Stimulated activated CD4-positive, alpha-beta T cell treated with anti-CD3 and anti-CD28 coated beads, TNF-alpha, amount 100 ng/mL, for 48 hours (primary cell): Measurements from ENCODE around the gene PDZD2.
"Not testable (repeated sequence)": the region's sequence is repeated elsewhere in the genome, so short reads cannot be mapped to it uniquely, and the experiment has no call there.

Experiments used
- DNase-seq, 3 donors: peaks; one replicate each; pipeline ENCODE4 v3.0.0-alpha.2; 2020; ENCODE audit warnings: low read depth in 3 of 3

Gene PDZD2

DNA sequence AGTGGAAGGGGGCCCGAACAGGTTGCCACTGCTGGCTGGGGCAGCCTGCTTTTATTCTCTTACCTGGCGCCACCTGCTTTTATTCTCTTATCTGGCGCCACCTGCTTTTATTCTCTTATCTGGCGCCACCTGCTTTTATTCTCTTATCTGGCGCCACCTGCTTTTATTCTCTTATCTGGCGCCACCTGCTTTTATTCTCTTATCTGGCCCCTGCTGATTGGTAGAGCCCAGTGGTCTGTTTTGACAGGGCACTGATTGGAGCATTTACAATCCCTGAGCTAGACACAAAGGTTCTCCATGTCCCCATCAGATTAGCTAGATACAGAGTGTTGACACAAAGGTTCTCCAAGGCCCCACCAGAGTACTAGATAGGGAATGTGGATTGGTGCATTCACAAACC, 52.5 kb downstream of the PDZD2 start:
- not testable (repeated sequence) for DNase-seq

- DNase-seq: no peak
Observed at GRCh38 chr5:31692561-31693221, 53.8 kb downstream of the PDZD2 start.

DNA sequence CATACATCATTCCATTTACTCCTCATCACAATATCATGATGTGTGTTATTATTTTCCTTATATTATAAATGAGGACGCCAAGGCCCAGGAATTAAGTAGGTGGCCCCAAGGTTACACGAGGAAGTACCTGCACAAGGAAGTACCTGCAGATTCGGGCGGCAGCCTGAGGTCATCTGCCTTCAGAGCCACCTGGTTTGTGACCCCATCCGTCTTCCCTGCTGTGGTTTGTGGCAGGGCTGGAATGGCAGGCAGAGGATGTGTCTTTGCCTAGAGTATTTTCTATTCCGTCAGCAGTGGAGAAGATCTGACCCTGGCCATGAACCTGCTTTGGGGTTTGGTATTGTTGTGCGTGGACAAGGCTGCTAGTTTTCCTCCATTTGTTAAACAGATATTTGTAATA, 59.7 kb downstream of the PDZD2 start:
- DNase-seq: no peak

GRCh38 chr5:31701642-31702299, 62.8 kb downstream of the PDZD2 start:
- no peak for DNase-seq

DNA sequence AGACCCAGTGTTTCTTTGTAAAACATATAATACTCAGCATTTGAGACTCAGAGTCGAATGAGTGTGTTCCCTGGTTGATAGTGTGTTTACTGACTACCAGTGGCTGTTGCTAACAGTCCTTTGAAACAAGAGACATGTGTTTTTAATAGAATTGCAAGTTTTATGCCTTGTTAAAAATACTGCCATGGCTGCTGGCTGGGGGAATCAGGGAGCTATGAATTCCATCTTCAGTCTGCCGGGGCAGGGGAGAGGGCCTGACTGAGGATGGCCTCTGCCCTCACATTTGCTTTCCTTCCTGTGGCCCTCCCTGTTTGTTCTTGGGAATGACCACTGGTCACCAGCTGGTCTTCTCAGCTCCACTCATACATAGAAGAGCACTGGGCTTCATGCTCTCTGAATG, 63.8 kb downstream of the PDZD2 start:
- DNase-seq: no peak

GRCh38 chr5:31703757-31704156, 64.8 kb downstream of the PDZD2 start:
- no peak for DNase-seq

- no peak for DNase-seq
Observed at GRCh38 chr5:31706186-31706585, 67.3 kb downstream of the PDZD2 start.

GRCh38 chr5:31707329-31707728, 68.4 kb downstream of the PDZD2 start:
- no peak for DNase-seq

DNA sequence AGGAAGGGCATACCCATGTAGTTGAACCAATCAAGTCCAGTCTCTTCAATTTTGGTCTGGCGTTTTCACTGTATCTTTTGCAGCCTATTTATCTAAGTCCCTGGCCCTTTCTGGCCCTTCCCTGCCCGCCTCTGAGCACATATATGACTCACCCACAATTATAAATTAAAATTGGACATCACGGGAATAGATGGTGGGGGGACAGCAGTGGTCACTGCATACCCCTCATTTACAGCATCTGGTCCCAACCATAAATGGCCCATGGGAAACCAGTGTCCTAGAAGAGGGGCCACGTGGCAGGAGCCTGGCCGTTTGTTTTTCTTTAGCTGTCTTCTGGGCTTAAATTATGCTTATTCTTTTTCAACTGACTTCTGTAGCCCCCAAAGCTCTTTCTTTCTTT, 69.2 kb downstream of the PDZD2 start:
- no peak for DNase-seq

- DNase-seq: no peak
Observed at GRCh38 chr5:31711363-31711762, 72.4 kb downstream of the PDZD2 start.

- no peak for DNase-seq
Observed at GRCh38 chr5:31711935-31712592, 73.1 kb downstream of the PDZD2 start.

DNA sequence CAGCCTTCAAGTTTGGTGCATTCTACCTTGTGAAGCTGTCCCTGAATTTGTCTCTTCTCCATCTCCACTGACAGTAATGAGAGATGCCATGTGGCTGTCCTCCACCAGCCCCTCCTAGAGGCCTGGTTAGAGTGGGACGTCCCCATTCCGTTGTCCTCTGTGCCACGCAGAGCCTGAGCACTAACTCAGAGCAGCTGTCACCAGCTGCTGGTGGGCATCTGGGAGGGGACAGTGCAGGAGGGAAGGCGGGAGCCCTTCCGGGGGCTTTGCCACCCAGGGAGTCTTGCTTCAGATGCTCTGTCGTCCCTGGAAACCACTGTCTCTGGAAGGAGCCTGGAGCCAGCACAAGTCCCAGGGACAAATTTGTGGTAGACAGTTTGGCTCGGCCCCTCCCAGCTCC, 78.6 kb downstream of the PDZD2 start:
- no peak for DNase-seq

- no peak for DNase-seq
Observed at GRCh38 chr5:31720004-31720403, 81.1 kb downstream of the PDZD2 start.

GRCh38 chr5:31720811-31721345, 81.9 kb downstream of the PDZD2 start:
- DNase-seq: no peak

DNA sequence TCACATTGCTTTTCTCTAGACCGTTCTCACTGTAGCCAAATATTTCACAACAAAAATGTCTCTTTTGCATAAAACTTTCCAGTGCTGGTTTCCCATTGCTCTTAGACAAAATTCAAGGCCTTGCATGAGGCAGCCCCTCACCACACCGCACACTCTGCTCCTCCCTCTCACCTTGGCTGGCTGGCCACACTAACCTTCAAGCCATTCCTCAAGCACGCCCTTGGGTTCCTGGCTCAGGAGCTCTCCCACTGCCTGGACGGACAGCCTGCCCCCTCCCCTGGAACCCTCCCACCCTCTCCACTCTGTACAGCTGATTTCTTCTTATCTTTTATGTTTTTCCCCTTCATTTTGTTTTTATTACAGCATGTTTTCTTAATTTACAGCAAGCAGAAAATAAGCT, 83.2 kb downstream of the PDZD2 start:
- no peak for DNase-seq

DNA sequence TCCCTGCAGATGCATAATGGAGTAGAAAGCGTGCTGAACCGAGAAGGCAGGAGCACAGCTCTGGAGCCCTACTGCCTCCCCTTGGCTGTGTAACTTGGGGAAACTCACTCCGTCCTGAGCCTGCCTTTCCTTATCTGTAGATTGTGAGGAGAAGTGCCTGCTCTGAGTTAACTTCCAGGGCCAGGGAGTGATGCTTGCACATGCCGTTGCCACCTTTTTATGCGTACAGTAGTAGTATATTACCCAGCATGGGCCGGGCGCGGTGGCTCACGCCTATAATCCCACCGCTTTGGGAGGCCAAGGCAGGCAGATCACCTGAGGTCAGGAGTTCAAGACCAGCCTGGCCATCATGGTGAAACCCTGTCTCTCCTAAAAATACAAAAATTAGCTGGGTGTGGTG, 87.1 kb downstream of the PDZD2 start:
- no peak for DNase-seq

DNA sequence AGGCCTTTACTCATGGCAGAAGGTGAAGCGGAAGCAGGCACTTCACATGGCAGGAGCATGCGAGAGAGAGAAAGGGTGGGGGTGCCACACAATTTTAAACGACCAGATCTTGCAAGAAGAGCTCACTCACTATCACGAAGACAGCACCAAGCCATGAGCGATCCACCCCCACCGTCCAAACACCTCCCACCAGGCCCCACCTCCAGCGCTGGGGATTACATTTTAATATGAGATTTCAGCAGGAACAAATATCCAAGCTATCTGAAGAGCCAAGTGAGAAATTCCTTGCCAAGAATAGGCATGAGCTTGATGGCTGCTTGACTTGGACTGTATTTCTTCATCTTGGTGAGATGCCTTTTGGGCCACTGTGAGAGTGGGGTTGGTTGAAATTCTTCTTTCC, 88.0 kb downstream of the PDZD2 start:
- no peak for DNase-seq

DNA sequence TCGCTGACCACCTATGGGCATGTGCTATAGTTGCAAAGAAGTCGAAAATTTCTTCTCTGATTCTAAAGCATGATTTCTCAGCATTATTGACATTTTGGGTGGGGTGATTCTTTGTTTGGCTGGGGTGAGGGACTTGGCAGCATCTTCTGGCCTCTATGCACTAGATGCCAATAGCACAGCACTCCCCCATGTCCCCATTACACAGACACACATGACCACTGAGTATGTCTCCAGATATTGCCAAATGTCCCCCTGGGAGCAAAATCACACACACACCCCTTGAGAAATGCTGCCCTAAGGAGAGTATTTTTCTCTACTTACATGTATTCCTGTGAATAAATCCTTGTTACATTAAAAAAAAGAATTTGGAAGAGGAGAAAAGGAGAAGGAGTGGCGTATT, 89.1 kb downstream of the PDZD2 start:
- DNase-seq: no peak

DNA sequence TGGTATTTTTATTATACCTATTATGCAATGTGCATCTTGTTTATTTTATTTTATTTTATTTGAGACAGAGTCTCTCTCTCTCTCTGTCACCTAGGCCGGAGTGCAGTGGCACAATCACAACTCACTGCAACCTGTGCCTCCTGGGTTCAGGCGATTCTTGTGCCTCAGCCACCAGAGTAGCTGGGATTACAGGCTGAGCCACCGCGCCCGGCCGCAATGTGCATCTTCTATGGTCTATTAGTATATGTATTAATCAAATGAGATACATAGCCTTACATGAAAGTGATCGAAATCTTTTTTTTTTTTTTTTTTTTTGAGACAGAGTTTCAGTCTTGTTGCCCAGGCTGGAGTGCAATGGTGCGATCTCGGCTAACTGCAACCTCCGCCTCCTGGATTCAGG, 89.9 kb downstream of the PDZD2 start:
- not testable (repeated sequence) for DNase-seq

- no peak for DNase-seq
Observed at GRCh38 chr5:31730139-31730538, 91.2 kb downstream of the PDZD2 start.

- no peak for DNase-seq
Observed at GRCh38 chr5:31731016-31731415, 92.1 kb downstream of the PDZD2 start.

DNA sequence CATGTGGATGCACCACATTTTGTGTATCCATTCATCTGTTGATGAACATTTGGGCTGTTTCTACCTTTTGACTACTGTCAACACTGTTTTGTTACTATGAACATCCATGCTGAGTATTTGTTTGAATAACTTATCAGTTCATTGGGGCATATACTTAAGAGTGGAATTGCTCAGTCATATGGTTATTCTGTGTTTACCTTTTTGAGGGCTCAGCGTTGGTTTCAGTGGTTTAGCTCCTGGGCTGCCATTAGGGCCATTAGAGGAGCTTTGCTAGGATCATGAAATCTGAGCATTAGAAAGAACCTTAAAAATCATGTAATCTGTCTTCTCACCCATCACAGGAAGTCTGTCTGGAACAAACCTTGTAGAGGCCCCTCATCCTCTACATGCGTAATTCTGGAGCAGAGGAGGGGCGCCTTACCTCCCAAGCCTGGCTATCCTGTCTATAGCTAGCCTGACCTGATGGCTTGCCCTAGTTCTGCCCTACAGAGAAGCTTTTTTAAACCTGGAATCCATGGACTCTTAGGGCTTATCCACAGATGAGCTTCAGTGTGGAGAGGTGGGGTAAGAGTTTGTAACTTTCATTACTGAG, 92.9 kb downstream of the PDZD2 start:
- no peak for DNase-seq

DNA sequence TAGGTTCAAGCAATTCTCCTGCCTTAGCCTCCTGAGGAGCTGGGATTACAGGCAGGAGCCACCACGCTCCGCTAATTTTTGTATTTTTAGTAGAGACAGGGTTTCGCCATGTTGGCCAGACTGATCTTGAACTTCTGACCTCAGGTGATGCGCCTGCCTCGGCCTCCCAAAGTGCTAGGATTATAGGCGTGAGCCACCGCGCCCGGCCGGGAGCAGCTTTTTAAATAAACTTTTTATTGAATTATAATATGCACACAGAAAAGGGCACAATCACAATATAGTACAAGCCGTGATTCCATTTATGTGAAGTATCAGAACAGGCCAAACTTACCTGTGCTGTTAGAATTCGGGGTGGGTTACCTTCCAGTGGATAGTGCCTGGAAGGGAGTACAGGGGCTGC, 93.9 kb downstream of the PDZD2 start:
- not testable (repeated sequence) for DNase-seq
